ENCODE data around the gene RAB37. TPM values are rescaled to one million over a fixed set of nuclear protein-coding genes. Genes with fewer than 3 reads are reported as not detected.
A peak's percentile ranks its signal among the peaks of the same experiment; 100 is the strongest.

The RAB37 gene
- total and polyA plus RNA-seq, 2 of the 13 experiments (the other 11 are each of a cell fraction or from before 2014, with no cell fraction given), result 0.91 to 3.7 TPM

- TF ChIP-seq REST (IDR thresholded peaks at IDR 0.05; ENCODE audit: borderline replicate concordance in 1 of 2, low read depth in 1 of 2, low read length in 2 of 2) (no peak), ZFX (CRISPR knock-in tag; IDR thresholded peaks at IDR 0.05; ENCODE audit: low read depth) (peak; percentile 82), ZNF597 (CRISPR knock-in tag; IDR thresholded peaks at IDR 0.05) (no peak), U2AF2 (IDR thresholded peaks at IDR 0.05; ENCODE audit: low read depth, low read length) (no peak), TGIF2 (CRISPR knock-in tag; IDR thresholded peaks at IDR 0.05) (no peak), ZFY (CRISPR knock-in tag; IDR thresholded peaks at IDR 0.05) (peak; percentile 77), PITX1 (CRISPR knock-in tag; IDR thresholded peaks at IDR 0.05) (peak; percentile 34; the same call in 1 of the 2 replicates), FOXO1 (CRISPR knock-in tag; IDR thresholded peaks at IDR 0.05) (peak; percentile 65), RAD21 (CRISPR knock-in tag; IDR thresholded peaks at IDR 0.05) (peak; percentile 100), KDM5A (IDR thresholded peaks at IDR 0.05; ENCODE audit: borderline replicate concordance, low read length) (no peak), ZNF772 (CRISPR knock-in tag; IDR thresholded peaks at IDR 0.05) (peak; percentile 46; the same call in 1 of the 2 replicates), RFX3 (CRISPR knock-in tag; IDR thresholded peaks at IDR 0.05) (no peak), ELF3 (CRISPR knock-in tag; IDR thresholded peaks at IDR 0.05) (peak; percentile 73), FOXA3 (CRISPR knock-in tag; IDR thresholded peaks at IDR 0.05) (peak; percentile 54), ISL2 (CRISPR knock-in tag; IDR thresholded peaks at IDR 0.05) (0 out of 2 replicates have a peak, but pooled peaks have one; percentile 54), BHLHE40 (IDR thresholded peaks at IDR 0.05; ENCODE audit: low read length) (peak; percentile 51; the same call in 1 of the 2 replicates), NR0B2 (CRISPR knock-in tag; IDR thresholded peaks at IDR 0.05) (peak; percentile 21; the same call in 1 of the 2 replicates), ZNF430 (CRISPR knock-in tag; IDR thresholded peaks at IDR 0.05) (0 out of 2 replicates have a peak, but pooled peaks have one; percentile 18), ZNF780A (CRISPR knock-in tag; IDR thresholded peaks at IDR 0.05) (no peak; the same call in 1 of the 2 replicates), ZNF329 (CRISPR knock-in tag; IDR thresholded peaks at IDR 0.05; ENCODE audit: low read depth) (0 out of 2 replicates have a peak, but pooled peaks have one; percentile 86), HNRNPLL (IDR thresholded peaks at IDR 0.05; ENCODE audit: low read depth, low read length, poor library complexity, severe bottlenecking) (peak; percentile 55), TP53 (CRISPR knock-in tag; conservative IDR thresholded peaks at IDR 0.05) (0 out of 2 replicates have a peak, but pooled peaks have one; percentile 68), ZNF205 (CRISPR knock-in tag; IDR thresholded peaks at IDR 0.05) (peak; percentile 55; the same call in 1 of the 2 replicates), FOXJ3 (CRISPR knock-in tag; IDR thresholded peaks at IDR 0.05; ENCODE audit: borderline replicate concordance) (0 out of 2 replicates have a peak, but pooled peaks have one; percentile 32), SOX13 (IDR thresholded peaks at IDR 0.05) (no peak), SOX13 (CRISPR knock-in tag; conservative IDR thresholded peaks at IDR 0.05 in 1 of 2, IDR thresholded peaks at IDR 0.05 in 1 of 2) (no peak)
Observed at GRCh38 chr17:74744714-74745547, 7.9 kb downstream of the RAB37 start (continued).

Data from HepG2 (cell line).